NCI-H1436 treated with DMSO at 0.1 percent for 48 hours (cell line): Measurements from ENCODE around the gene GRHL3.
"Not testable (repeated sequence)": the region's sequence is repeated elsewhere in the genome, so short reads cannot be mapped to it uniquely, and the experiment has no call there.

ENCODE experiments used
- DNase-seq: peaks from one replicate; lab custom pipeline; 2025; lab: John Stamatoyannopoulos, UW

Gene GRHL3

DNA sequence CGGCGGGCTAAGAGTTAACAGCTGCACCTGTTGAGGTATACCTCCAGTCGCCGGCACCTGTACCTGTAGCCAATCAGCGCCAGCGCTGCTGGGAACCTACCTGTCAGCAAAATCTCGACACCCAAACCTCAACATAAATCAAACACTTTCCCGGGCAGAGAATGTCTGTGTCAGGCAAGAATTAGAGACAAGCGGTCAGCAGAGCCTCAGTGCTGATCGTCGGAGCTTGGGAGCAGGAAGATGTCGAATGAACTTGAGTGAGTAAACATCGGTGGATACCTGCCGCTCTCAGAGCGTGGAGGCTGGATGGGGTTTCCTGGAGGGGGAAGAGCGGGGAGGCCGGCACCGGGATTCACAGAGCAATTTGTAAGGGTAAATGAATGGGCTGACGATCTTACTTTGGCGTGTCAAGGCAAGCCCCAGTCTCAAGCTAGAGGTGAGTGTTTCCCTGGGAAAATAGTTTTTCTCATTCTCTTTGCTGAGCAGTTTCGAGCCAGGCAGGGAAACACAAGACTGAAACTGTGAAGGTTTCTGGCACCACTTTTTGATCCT, at the start of gene GRHL3:
Gene GRHL3 (plus strand): TSS at position 46 of the 552 bp plus-strand sequence. CDS start 195 bp downstream, at position 241.
- DNase-seq = no peak

DNA sequence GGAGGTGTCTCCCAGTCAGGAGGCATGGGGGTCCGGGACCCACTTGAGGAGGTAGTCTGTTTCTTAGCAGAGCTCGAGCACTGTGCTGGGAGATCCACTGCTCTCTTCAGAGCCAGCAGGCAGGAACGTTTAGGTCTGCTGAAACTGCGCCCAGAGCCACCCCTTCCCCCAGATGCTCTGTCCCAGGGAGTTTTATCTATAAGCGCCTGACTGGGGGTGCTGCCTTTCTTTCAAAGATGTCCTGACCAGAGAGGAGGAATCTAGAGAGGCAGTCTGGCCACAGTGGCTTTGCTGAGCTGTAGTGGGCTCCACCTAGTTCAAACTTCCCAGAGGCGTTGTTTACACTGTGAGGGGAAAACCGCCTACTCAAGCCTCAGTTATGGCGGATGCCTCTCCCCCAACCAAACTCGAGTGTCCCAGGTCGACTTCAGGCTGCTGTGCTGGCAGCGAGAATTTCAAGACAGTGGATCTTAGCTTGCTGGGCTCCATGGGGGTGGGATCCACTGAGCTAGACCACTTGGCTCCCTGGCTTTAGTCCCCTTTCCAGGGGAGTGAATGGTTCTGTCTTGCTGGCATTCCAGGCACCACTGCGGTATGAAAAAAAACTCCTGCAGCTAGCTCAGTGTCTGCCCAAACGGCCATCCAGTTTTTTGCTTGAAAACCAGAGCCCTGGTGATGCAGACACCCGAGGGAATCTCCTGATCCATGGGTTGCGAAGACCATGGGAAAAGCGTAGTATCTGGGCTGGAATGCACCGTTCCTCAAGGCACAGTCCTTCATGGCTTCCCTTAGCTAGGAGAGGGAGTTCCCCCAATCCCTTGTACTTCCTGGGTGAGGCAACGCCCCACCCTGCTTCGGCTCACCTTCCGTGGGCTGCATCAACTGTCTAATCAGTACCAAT, 44.7 kb upstream of the GRHL3 start:
- DNase-seq = not testable (repeated sequence)

DNA sequence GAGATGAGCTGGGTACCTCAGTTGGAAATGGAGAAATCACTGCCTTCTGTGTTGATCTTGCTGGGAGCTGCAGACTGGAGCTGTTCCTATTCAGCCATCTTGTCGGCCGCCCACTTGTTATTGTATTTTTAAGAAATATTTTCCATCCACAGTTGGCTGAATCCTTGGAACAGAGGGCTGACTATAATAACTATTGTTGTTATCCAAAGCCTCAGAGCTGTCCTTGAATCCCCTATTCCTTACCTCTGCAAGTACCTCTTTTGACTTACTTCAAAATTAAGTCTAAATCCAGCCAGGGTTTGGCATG, 44.1 kb upstream of the GRHL3 start:
- no peak for DNase-seq

DNA sequence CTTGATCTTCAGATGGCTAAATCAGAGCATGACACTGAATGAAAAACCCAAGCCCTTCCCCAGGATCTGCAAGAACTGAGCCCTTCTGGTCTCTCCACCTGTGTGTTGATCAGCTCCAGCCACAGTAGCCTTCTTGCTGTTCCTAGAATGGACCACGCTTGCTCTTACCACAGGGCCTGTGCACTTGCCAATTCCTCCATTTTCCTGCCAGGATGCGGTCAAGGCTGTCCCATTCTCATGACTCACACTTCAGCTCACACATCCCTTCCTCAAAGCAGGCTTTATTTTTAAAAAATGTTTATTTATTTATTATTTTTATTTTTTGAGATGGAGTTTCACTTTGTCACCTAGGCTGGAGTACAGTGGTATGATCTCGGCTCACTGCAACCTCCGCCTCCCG, 43.6 kb upstream of the GRHL3 start:
- DNase-seq = no peak

DNA sequence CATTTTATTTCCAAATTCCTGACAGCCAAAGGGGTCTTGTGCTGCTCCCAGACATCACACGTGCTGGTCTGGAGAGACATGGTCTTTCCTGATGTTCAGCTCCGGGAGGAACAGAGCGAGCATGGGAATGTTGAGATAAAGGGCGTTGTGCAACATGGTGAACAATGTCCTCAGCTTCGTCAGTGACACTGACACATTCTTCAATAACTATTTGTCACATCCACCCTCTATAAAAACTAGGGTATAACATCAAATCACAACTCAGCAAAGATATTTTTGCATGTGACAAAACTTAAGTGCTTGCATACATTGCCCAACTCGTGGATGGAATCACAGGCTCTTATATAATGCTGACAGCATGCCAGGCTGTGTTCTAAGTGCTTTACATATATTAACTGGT, 42.4 kb upstream of the GRHL3 start:
- DNase-seq = no peak

DNA sequence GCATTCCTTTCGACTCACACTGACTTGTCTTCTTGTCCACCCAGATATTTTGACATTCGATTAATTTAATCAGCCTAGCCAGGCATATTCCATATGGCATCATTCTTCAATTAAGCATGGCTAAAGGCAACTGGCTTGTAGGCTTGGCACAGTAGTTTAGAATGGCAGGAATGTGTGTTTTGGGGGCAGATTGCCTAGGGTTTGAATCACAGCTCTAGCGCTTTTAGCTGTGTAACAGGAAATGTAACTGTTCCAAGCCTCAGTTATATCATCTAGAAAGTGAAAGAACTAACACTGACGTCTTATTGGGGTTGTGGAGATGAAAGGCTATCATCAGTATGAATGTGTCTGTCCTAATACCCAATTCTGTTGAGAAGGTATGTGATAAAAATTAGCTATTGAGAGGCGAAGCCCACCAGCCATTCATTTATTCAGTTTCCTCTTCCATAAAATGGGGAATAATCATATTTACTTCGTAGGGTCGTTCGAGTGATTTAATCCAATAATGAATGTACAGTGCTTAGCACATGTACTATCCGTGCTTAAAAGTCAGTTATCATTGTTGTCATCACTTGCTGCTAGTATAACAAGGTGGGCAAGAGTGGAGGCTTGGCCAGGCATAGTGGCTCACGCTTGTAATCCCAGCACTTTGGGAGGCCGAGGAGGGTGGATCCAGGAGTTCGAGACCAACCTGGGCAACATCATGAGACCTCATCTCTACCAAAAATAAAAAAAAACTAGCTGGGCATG, 41.6 kb upstream of the GRHL3 start:
- DNase-seq = no peak

DNA sequence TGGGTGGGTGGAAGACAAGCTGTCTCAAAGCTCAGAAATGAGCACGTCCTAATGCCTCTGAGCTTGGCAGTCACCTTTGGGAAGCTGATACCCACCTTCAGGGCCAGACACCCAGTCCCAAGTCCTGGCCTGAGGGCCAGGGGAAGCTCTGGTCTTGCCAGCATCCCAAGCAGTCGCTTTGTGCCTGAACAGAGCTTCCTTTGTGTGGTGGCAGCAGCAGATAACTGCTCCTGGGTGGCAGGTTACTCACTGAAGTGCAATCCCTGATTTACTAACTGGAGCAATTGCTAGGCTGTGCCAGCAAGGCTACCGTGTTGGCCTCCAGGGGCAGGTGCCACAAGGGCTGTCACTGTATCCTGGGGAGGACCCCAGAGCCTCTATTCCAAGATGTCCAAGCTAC, 40.4 kb upstream of the GRHL3 start:
- DNase-seq = no peak

DNA sequence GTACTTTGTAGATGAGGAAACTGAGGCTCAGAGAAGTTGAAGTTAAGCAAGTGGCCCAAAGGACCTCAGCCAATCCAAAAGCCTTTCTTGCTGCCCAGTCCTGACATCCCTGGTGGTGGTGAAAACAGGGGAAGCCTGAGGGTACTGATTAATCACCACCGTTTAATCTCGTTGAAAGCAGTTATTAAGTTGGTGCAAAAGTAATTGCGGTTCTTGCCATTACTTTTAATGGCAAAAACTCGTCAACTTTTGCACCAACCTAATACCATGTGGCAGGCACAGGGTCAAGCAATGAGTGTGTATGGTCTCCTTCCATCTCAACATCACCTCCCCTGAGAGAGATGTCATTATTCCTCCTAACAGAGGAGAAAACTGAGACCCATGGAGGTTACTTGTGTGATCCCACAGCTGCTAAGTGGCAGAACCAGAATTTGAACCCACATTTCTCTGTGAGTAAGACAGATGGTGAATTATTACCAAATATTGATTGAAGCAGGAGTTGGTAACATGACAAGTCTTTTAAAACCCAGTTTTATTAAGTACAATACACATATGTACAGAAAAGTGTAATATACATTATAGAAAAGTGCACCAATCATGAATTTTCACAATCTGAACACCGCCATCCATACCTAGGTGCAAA, 39.4 kb upstream of the GRHL3 start:
- DNase-seq = no peak

DNA sequence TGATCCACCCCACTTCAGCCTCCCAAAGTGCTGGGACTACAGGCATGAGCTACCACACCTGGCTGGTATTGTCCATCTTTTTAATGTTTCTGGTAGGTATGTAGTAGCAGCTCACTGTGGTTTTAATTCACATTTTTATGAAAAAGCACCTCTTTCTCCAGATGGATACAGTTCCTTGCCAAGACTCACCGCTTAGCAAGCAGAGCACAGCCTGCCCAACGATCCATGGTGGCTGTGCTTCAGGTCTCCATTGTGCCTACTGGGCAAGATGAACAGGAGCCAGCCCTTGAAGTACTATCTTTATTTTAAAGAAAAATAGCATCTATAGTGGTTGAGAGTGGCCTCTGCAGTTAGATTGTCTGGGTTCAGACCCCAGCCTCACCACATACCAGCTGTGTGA, 37.6 kb upstream of the GRHL3 start:
- DNase-seq = no peak

DNA sequence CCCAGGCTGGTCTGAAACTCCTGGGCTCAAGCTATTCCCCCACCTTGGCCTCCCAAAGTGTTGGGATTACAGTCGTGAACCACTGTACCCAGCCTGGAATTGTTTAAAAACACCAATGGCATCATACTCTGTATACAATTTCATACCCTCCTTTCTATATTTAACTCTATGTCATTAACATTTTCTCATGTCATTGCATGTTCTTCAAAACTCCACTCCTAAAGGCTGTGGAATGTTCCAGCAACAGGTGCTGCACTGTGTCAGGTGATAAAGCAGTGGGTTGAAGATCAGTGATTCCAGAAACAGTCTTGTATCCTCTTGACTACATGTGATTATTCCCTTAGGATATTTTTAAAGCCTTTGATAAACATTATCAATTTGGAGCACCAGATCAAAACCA, 36.7 kb upstream of the GRHL3 start:
- no peak for DNase-seq

DNA sequence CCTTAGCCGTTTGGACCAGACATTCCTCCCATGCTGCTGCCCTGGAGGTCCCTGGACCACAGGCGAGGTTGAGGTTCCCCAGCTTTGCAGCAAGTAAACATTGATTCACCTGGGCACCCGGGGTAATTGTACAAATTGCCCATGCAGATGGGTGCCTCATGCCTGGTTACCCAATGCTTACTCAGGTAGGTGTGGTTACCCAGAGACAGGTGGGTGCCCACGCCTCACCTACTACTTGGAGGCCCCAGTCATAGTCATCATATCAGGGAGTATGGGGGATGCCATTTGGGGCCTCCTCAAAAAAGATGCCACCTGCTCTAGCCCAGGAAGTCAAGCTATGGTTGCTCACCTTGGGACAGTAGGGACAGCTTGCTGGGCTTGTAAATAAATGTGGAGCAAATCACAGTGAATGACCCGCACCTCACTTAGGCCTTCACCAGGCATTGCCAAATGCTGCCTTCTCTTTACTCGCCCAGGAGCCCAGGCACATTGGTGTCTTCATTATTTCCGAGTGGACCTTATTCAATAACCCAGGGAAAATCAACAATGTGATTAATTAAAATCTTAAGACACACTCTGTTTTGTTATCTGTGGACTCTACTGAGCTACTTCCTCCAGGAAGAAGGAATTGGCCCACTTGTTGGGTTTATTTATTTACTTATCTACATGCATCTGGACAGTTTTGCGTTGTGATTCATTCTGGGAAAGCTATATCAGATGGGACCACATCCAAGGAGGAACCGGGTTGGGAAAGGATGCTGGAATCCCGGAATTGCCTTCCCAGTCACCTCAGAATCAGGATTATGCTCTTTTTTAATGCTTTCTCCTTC, 35.6 kb upstream of the GRHL3 start:
- DNase-seq = no peak

DNA sequence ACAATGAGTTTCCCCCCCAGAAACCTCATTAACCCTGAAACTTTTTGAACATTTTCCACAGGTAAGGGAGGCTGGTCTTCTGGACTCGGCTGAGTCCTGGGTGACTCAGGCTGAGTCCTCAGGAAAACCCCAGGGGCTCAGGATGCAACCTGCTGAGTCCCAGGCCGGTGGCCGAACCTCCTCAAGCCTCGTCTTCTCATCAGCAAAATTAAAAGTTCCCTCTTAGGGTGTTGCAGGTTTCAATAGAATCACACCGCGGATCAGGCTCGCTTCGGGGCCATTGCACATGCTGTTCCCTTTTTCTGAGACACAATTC, 35.0 kb upstream of the GRHL3 start:
- DNase-seq = no peak

DNA sequence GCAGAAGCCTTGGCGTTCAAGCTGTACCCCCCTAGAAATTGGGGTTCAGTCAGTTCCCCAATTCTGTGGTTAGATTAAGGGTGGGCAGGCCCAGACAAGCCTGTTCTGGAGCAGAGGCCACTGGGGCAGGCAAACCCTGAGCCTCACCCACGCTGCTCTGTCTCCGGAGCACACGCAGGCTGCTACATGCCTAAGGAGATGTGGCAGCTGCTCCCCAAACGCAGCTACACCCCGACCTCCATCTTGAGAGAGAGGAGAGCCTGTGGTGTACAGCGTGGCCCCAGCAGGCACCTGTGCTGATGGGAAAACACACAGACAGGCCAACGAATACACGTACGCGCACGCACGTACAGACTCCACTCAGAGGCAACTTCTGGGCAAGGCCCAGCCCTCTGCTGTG, 33.9 kb upstream of the GRHL3 start:
- DNase-seq = no peak

DNA sequence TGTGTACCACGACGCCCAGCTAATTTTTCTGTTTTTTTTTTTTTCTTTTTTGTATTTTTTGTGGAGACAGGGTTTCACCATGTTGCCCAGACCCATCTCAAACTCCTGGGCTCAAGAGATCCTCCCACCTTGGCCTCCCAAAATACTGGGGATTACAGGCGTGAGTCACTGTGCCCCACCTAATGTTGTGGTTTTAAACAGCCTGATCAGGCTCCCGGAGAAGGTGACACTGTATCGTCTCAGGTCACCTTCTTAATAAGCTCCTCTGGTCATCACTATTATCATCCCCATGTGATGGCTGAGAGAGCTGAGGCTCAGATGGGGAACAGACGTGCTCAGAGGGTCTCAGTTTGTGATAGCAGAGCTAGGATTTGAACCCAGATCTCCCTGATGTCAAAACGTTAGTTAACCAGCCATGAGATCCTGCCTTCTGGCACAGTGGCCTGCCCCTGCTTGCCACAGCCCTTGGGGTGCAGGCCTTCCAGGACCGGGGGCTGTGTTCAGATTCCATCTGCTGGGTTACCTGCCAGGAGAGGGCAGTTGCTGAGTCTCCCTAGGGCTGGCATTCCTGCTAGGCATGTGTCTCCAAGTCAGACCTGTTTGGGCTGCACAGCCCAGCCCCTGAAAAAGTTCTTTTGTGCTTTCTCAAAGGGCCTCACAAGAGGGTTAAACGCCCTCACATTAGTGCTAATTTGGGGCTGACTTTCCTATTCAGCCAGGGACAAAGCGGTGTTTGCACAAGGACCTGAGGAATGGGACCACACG, 32.7 kb upstream of the GRHL3 start:
- no peak for DNase-seq

DNA sequence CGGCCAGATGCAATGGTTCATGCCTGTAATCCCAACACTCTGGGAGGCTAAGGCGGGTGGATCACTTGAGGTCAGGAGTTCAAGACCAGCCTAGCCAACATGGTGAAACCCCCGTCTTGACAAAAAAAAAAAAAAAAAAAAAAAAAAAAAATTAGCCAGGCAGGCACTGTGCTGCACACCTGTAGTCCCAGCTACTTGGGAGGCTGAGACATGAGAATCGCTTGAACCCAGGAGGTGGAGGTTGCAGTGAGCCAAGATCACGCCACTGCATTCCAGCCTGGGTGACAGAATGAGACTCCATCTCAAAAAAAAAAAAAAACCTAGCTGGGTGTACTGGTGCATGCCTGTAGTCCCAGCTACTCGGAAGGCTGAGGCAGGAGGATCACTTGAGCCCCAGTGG, 31.4 kb upstream of the GRHL3 start:
- not testable (repeated sequence) for DNase-seq

DNA sequence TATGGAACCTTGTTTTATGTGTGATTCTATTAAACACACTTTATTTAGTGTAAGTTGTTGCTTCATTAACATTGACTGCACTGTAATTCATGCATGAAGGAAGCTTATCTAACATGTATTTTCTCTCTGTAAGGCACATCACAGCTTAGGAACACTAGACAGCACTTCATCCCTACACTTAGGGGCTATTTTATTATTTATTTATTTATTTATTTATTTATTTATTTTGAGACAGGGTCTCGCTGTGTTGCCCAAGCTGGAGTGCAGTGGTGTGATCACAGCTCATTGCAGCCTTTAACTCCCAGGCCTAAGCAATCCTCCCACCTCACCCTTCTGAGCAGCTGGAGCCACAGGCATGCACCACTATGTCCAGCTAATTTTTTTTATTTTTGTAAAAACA, 30.7 kb upstream of the GRHL3 start:
- DNase-seq = no peak

DNA sequence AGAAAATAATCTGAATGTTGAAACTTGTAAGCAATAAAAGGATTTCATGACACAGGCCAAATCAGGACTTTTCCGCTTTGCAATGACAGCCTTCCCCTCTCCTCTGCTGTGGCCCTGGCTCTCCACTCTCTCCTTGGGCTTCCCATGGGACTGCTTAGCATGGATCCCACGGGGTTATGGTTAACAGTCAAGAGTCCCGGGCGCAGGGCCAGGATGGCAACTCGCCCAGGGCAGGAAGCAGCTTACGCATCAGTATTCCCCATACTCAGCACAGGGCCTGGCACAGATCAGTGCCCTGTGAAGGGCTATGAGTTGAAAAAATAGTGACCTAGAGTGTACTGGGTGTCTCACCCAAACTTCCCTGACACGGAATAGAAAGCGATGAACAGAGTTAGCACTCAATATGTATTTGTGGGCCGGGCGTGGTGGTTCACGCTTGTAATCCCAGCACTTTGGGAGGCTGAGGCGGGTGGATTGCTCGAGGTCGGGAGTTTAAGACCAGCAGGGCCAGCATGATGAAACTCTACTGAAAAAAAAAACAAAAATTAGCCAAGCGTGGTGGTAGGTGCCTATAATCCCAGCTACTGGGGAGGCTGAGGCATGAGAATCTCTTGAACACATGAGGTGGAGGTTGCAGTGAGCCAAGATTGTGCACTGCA, 29.1 kb upstream of the GRHL3 start:
- DNase-seq = peak; percentile 85

DNA sequence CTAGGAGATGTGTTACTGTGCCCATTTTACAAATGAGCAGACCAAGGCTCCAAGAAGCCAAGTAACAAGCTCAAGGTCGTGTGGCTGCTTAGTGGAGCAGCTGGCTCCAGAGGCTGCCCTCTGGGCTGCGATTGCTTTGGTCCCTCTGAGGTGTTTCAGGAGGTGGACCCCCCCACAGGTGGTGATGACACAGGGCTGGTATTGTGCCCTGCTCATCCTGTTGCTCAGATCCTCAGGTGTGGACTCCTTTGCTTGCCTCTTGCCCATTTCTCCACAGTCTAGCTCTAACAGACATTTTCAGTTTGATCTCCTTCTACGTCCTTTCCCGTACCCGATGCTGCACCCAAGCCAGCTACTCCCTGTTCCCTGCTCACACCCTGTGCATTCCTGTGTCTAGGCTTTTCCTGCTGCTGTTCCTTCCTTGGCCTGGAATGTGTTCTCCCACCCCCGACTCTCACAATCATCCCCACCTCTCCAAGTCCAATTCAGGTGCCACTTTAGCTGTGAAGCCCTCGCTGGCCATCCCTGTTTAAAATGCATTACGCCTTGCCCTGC, 28.1 kb upstream of the GRHL3 start:
- no peak for DNase-seq

DNA sequence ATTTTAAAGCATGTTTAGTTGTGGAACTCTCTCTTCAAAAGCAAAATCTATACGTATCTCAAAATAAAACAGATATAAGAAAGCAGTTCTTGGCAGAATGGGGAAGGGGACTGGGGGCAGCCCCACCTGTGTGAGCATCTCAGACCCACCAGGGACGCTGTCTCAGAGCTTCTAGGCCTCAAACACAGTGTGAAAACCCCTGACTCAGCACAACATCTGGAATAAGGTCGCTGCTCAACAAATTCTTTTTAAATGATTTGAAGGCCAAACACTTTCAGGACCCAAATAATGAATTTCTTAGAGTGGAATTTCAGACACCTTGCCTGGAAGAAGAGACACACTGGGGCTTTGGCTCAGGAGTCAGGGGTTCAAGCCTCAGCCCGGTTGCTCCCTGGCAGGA, 27.1 kb upstream of the GRHL3 start:
- DNase-seq = no peak

DNA sequence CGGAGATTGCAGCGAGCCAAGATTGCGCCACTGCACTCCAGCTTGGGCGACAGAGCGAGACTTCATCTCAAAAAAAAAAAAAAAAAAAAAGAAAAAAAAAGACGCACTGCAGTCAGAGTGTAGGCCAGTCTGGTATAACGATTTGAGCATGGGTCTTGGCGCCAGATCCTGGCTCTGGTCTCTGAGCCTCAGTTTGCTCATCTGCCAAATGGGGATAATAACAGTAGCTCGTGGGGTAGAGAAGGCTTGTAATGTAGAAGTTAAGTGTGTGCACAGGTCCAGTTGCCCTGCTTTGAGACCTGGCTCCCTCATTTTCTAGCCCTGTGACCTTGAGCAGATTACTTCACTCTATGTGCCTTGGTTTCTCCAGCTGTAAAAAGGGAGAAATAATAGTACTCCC, 26.3 kb upstream of the GRHL3 start:
- no peak for DNase-seq
